HepG2 (cell line): ENCODE data around the gene TEX19. TPM values are rescaled to one million over a fixed set of nuclear protein-coding genes. Genes with fewer than 3 reads are reported as not detected.

Experiments used
- FOXK1 ChIP-seq: sonication (generic); formaldehyde crosslinking; IDR thresholded peaks from 2 replicates; pipeline ENCODE4 v1.4.0; 2020; ENCODE audit warnings: low read depth, missing genetic modification reagents, borderline replicate concordance
- HDAC1 ChIP-seq: sonication (generic); formaldehyde crosslinking; IDR thresholded peaks from 2 replicates; pipeline ENCODE4 v1.5.1; 2020; ENCODE audit warnings: mild to moderate bottlenecking, missing genetic modification reagents
- KLF11 ChIP-seq: IDR thresholded peaks from 2 replicates; pipeline ENCODE4 v1.6.1; 2016; ENCODE audit warnings: missing compliant biosample characterization
- PITX1 ChIP-seq: sonication (generic); formaldehyde crosslinking; IDR thresholded peaks from 2 replicates; pipeline ENCODE4 v1.5.1; 2020; ENCODE audit warnings: mild to moderate bottlenecking, missing genetic modification reagents
- ZNF572 ChIP-seq: sonication (generic); formaldehyde crosslinking; IDR thresholded peaks from 2 replicates; pipeline ENCODE4 v1.5.1; 2020; ENCODE audit warnings: mild to moderate bottlenecking, missing genetic modification reagents
- ZNF576 ChIP-seq: sonication (generic); formaldehyde crosslinking; IDR thresholded peaks from 2 replicates; pipeline ENCODE4 v1.4.0; 2020; ENCODE audit warnings: mild to moderate bottlenecking, missing genetic modification reagents
- ZNF615 ChIP-seq: sonication (generic); formaldehyde crosslinking; IDR thresholded peaks from 2 replicates; pipeline ENCODE4 v1.5.0; 2020; ENCODE audit warnings: mild to moderate bottlenecking, missing genetic modification reagents, borderline replicate concordance
- ZNF878 ChIP-seq: sonication (generic); formaldehyde crosslinking; IDR thresholded peaks from 2 replicates; pipeline ENCODE4 v1.8.1; 2023; ENCODE audit warnings: mild to moderate bottlenecking, missing genetic modification reagents, moderate library complexity
- polyA plus RNA-seq, 8 experiments: library from polyadenylated mRNA; depleted of rRNA in 3 of 8; stranded (reverse) in 7 of 8; unstranded in 1 of 8; fragments of >200 nt; fragmentation: Illumina TruSeq in 4 of 8; extraction: Trizol in 4 of 8; gene quantifications; 2 replicates each; pipeline versions ENCODE4 v1.2.1 to v1.2.3, GENCODE V29; 2011 to 2016; ENCODE audit warnings: low read depth in 4 of 8, missing spikeins in 1 of 8, mixed read lengths in 1 of 8; ENCODE audit not compliant: insufficient read depth in 1 of 8
- total RNA-seq, 5 experiments: library from RNA; depleted of rRNA; stranded (reverse); fragments of >200 nt; fragmentation: Illumina TruSeq; extraction: Trizol; gene quantifications; 2 replicates each; pipeline ENCODE4 v1.2.3, GENCODE V29; 2016; ENCODE audit warnings: low read depth in 1 of 5
- TF ChIP-seq, protein P1 (sequence below): IDR thresholded peaks from 2 replicates; pipeline ENCODE4 v1.6.1; 2016; ENCODE audit warnings: missing genetic modification reagents, missing compliant biosample characterization
- TF ChIP-seq, protein P2 (sequence below): sonication (generic); formaldehyde crosslinking; IDR thresholded peaks from 2 replicates; pipeline ENCODE4 v1.5.0; 2020; ENCODE audit warnings: mild to moderate bottlenecking, missing genetic modification reagents, borderline replicate concordance
- TF ChIP-seq, protein P3 (sequence below): sonication (generic); formaldehyde crosslinking; conservative IDR thresholded peaks from 2 replicates; pipeline ENCODE4 v1.4.0; 2020; ENCODE audit warnings: mild to moderate bottlenecking, missing genetic modification reagents, moderate library complexity
- TF ChIP-seq, protein P4 (sequence below): IDR thresholded peaks from 2 replicates; pipeline ENCODE4 v1.6.1; 2012; ENCODE audit warnings: inconsistent platforms
- TF ChIP-seq, protein P5 (sequence below): sonication (generic); formaldehyde crosslinking; IDR thresholded peaks from 2 replicates; pipeline ENCODE4 v1.8.0; 2022; ENCODE audit warnings: missing genetic modification reagents, mild to moderate bottlenecking, moderate library complexity, borderline replicate concordance

Gene TEX19
- total and polyA plus RNA-seq, 2 of the 13 experiments (the other 11 are each of a cell fraction or from before 2014, with no cell fraction given): 1.3 to 6.0 TPM

DNA sequence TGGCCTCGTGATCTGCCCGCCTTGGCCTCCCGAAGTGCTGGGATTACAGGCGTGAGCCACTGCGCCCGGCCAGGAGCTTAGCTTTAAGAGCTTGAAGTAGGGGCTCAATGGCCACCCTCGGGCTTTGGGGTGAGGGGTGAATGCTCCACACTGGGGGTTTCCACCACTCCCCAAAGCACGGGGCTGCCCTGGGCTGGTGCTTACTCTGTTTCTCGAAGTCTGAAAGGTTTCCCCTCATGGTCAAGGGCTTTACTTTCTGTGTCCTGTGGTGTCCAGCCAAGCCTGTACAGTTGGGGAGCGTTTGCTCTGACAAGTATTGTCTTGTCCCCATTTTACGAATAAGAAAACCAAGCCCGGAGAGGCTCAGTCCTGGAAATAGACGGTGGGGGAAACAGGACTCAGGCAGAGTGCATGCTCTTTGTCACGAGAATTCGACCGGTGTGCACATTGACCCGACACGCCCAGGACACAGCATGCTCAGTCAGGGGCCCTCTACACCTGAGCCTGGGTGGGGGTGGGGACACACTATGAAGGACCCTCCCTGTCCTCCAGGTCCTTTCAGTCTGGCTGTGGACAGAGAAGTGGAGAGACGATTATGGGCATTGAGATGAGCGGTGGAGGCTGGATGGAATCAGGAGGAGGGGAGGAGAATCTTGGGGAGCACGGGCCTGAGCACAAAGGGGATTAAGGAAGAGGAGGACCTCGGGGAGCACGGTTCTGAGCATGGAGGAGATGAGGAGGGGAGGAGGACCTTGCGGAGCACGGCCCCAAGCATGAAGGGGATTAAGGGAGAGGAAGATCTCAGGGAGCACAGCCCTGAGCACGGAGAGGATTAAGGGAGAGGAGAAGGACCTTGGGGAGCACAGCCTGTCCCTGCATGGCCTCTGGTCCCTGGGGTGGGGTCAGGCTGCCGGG, 49.1 kb upstream of the TEX19 start (continued):
- no peak for TF ChIP-seq ZNF576 (CRISPR knock-in tag)
- TF ChIP-seq FOXK1 (CRISPR knock-in tag): peak; percentile 33; the same call in 1 of the 2 replicates
- TF ChIP-seq, protein P1, sequence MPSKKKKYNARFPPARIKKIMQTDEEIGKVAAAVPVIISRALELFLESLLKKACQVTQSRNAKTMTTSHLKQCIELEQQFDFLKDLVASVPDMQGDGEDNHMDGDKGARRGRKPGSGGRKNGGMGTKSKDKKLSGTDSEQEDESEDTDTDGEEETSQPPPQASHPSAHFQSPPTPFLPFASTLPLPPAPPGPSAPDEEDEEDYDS (CRISPR knock-in tag): peak; percentile 47; the same call in 1 of the 2 replicates
- TF ChIP-seq HDAC1 (CRISPR knock-in tag): peak; percentile 64
- TF ChIP-seq, protein P2, sequence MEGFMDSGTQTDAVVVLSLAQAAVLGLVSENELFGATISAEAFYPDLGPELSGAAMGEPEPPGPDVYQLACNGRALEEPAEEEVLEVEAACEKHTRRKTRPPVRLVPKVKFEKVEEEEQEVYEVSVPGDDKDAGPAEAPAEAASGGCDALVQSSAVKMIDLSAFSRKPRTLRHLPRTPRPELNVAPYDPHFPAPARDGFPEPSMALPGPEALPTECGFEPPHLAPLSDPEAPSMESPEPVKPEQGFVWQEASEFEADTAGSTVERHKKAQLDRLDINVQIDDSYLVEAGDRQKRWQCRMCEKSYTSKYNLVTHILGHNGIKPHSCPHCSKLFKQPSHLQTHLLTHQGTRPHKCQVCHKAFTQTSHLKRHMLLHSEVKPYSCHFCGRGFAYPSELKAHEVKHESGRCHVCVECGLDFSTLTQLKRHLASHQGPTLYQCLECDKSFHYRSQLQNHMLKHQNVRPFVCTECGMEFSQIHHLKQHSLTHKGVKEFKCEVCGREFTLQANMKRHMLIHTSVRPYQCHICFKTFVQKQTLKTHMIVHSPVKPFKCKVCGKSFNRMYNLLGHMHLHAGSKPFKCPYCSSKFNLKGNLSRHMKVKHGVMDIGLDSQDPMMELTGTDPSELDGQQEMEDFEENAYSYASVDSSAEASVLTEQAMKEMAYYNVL (CRISPR knock-in tag): peak; percentile 21; the same call in 1 of the 2 replicates
- TF ChIP-seq, protein P3, sequence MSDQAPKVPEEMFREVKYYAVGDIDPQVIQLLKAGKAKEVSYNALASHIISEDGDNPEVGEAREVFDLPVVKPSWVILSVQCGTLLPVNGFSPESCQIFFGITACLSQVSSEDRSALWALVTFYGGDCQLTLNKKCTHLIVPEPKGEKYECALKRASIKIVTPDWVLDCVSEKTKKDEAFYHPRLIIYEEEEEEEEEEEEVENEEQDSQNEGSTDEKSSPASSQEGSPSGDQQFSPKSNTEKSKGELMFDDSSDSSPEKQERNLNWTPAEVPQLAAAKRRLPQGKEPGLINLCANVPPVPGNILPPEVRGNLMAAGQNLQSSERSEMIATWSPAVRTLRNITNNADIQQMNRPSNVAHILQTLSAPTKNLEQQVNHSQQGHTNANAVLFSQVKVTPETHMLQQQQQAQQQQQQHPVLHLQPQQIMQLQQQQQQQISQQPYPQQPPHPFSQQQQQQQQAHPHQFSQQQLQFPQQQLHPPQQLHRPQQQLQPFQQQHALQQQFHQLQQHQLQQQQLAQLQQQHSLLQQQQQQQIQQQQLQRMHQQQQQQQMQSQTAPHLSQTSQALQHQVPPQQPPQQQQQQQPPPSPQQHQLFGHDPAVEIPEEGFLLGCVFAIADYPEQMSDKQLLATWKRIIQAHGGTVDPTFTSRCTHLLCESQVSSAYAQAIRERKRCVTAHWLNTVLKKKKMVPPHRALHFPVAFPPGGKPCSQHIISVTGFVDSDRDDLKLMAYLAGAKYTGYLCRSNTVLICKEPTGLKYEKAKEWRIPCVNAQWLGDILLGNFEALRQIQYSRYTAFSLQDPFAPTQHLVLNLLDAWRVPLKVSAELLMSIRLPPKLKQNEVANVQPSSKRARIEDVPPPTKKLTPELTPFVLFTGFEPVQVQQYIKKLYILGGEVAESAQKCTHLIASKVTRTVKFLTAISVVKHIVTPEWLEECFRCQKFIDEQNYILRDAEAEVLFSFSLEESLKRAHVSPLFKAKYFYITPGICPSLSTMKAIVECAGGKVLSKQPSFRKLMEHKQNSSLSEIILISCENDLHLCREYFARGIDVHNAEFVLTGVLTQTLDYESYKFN: peak; percentile 94
- TF ChIP-seq KLF11 (CRISPR knock-in tag): peak; percentile 76; the same call in 1 of the 2 replicates
- TF ChIP-seq, protein P4, sequence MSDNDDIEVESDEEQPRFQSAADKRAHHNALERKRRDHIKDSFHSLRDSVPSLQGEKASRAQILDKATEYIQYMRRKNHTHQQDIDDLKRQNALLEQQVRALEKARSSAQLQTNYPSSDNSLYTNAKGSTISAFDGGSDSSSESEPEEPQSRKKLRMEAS: peak; percentile 95
- TF ChIP-seq ZNF615 (CRISPR knock-in tag): no peak
- 0 out of 2 replicates have a peak, but pooled peaks have one; percentile 34 for TF ChIP-seq ZNF572 (CRISPR knock-in tag)
- no peak for TF ChIP-seq ZNF878 (CRISPR knock-in tag)
- TF ChIP-seq, protein P5, sequence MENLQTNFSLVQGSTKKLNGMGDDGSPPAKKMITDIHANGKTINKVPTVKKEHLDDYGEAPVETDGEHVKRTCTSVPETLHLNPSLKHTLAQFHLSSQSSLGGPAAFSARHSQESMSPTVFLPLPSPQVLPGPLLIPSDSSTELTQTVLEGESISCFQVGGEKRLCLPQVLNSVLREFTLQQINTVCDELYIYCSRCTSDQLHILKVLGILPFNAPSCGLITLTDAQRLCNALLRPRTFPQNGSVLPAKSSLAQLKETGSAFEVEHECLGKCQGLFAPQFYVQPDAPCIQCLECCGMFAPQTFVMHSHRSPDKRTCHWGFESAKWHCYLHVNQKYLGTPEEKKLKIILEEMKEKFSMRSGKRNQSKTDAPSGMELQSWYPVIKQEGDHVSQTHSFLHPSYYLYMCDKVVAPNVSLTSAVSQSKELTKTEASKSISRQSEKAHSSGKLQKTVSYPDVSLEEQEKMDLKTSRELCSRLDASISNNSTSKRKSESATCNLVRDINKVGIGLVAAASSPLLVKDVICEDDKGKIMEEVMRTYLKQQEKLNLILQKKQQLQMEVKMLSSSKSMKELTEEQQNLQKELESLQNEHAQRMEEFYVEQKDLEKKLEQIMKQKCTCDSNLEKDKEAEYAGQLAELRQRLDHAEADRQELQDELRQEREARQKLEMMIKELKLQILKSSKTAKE: peak; percentile 74; the same call in 1 of the 2 replicates
- peak; percentile 91 for TF ChIP-seq PITX1 (CRISPR knock-in tag)
